CD4-positive, alpha-beta T cell treated with Interferon alpha-2 for 1 hour (primary cell): ENCODE results near the gene SPTSSA.
"Not testable (repeated sequence)": the region's sequence is repeated elsewhere in the genome, so short reads cannot be mapped to it uniquely, and the experiment has no call there.

Experiments used
- DNase-seq, 2 donors: peaks; one replicate each; pipeline ENCODE4 v3.0.0-alpha.2; 2020 to 2022

The SPTSSA gene

GRCh38 chr14:34462132-34462893 is at the start of gene SPTSSA:
Gene SPTSSA (minus strand): TSS chr14:34462240. CDS start chr14:34462207, 33 bp downstream.
- peak; percentile 86 to 91 for DNase-seq

- DNase-seq, result no peak
Measured at GRCh38 chr14:34507884-34508283, 45.8 kb upstream of the SPTSSA start.

- DNase-seq, result no peak
Measured at GRCh38 chr14:34507459-34507858, 45.4 kb upstream of the SPTSSA start.

GRCh38 chr14:34505124-34505491 is 43.1 kb upstream of the SPTSSA start:
- not testable (repeated sequence) for DNase-seq

GRCh38 chr14:34504027-34504426 is 42.0 kb upstream of the SPTSSA start:
- not testable (repeated sequence) for DNase-seq

GRCh38 chr14:34502545-34503225 is 40.6 kb upstream of the SPTSSA start:
- DNase-seq, result no peak

GRCh38 chr14:34502001-34502400 is 40.0 kb upstream of the SPTSSA start:
- no peak for DNase-seq

GRCh38 chr14:34501004-34501580 is 39.1 kb upstream of the SPTSSA start:
- no peak for DNase-seq

- DNase-seq, result peak in 1 of 2 donors; percentile 14
Measured at GRCh38 chr14:34498684-34499412, 36.8 kb upstream of the SPTSSA start.

GRCh38 chr14:34496679-34497513 is 34.9 kb upstream of the SPTSSA start:
- DNase-seq, result peak in 1 of 2 donors; percentile 4

- no peak for DNase-seq
Measured at GRCh38 chr14:34496007-34496678, 34.1 kb upstream of the SPTSSA start.

- no peak for DNase-seq
Measured at GRCh38 chr14:34489324-34489723, 27.3 kb upstream of the SPTSSA start.

GRCh38 chr14:34488528-34488927 is 26.5 kb upstream of the SPTSSA start:
- DNase-seq, result no peak

GRCh38 chr14:34484726-34485125 is 22.7 kb upstream of the SPTSSA start:
- DNase-seq, result no peak

GRCh38 chr14:34482463-34482862 is 20.4 kb upstream of the SPTSSA start:
- no peak for DNase-seq

GRCh38 chr14:34479694-34480093 is 17.7 kb upstream of the SPTSSA start:
- DNase-seq, result no peak

- DNase-seq, result no peak
Measured at GRCh38 chr14:34478261-34478660, 16.2 kb upstream of the SPTSSA start.

GRCh38 chr14:34476036-34476435 is 14.0 kb upstream of the SPTSSA start:
- DNase-seq, result not testable (repeated sequence)

GRCh38 chr14:34475163-34475562 is 13.1 kb upstream of the SPTSSA start:
- DNase-seq, result no peak

- no peak for DNase-seq
Measured at GRCh38 chr14:34474187-34474679, 12.2 kb upstream of the SPTSSA start.

GRCh38 chr14:34472706-34473279 is 10.8 kb upstream of the SPTSSA start:
- DNase-seq, result no peak
